Nephron (organoid): ENCODE measurements around the gene KAT2B.

Experiments used
- H3K27ac Mint-ChIP-seq, 3 experiments: 2 replicates each; pipeline ENCODE4 v1.8.0; 2020; ENCODE audit warnings: mixed read lengths in 3 of 3, mild to moderate bottlenecking in 2 of 3, moderate library complexity in 1 of 3
- H3K27me3 Mint-ChIP-seq: 2 replicates; pipeline ENCODE4 v1.8.0; 2021; ENCODE audit warnings: low read depth, mild to moderate bottlenecking, moderate library complexity, mixed read lengths
- H3K36me3 Mint-ChIP-seq: 2 replicates; pipeline ENCODE4 v1.8.0; 2020; ENCODE audit warnings: low read depth, mixed read lengths
- H3K4me1 Mint-ChIP-seq: 2 replicates; pipeline ENCODE4 v1.8.0; 2020; ENCODE audit warnings: mixed read lengths
- H3K4me3 Mint-ChIP-seq, 3 experiments: 2 replicates each; pipeline ENCODE4 v1.8.0; 2020; ENCODE audit warnings: mild to moderate bottlenecking in 3 of 3, mixed read lengths in 3 of 3, moderate library complexity in 2 of 3
- H3K9me3 Mint-ChIP-seq: 2 replicates; pipeline ENCODE4 v1.8.0; 2020; ENCODE audit warnings: mixed read lengths
- CTCF ChIP-seq, 3 experiments: fragments of 200-600 bp; sonication (generic); IDR thresholded peaks; one replicate each; pipeline ENCODE4 v1.5.0; 2021; ENCODE audit warnings: antibody characterized with exemption in 3 of 3; ENCODE audit not compliant: unreplicated experiment in 3 of 3

The KAT2B gene

DNA sequence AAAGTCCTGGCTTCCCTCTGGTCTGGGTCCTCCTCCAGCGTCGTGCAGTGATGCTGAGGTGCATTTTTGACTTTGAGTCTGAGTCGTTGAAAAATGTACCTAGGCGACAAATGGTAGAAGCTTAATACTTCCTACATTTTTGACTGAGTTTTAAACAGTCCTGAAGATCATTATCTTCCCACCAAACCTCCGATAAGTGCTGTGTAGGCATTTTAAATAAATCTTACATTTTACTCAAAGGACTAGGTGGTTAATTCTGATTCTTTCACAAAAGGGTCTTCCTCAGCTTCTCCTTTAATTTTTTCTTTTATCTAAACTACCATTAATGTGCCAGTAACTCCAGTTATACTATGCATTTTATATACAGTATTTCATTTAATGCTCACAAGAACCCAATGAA, 70.6 kb downstream of the KAT2B start:
- no peaks in the 10 kb centered on the region for H3K9me3 Mint-ChIP-seq
- H3K4me3 Mint-ChIP-seq = no peak overlapping the region
- H3K27me3 Mint-ChIP-seq = no peaks in the 10 kb centered on the region
- peaks cover 17% of the 10 kb centered on the region for H3K36me3 Mint-ChIP-seq
- TF ChIP-seq CTCF (IDR thresholded peaks at IDR 0.05; ENCODE audit: unreplicated experiment in 3 of 3) = no peak
- no peak overlapping the region for H3K27ac Mint-ChIP-seq
- H3K4me1 Mint-ChIP-seq = no peaks in the 10 kb centered on the region

DNA sequence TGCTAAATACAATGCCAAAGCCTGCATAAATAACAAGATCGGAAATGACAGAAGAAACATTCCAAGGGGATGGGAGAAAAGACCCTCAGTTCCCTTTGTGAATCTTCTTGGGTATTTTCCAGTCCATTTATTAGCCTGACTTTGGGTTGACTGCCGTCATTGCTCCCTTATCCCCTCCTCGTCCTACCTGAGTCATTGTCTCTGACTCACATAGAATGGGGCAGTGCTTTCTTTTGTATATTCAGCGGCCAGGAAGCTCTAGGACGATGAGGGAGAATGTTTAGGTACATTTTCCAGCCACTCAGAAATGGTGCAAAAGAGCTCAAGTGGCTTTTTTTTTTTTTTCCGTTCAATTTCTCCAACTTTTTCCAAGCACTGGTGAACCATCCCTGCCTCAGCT, 71.6 kb downstream of the KAT2B start:
- no peaks in the 10 kb centered on the region for H3K27me3 Mint-ChIP-seq
- H3K36me3 Mint-ChIP-seq = peaks cover 23% of the 10 kb centered on the region
- no peak overlapping the region for H3K4me3 Mint-ChIP-seq

GRCh38 chr3:20121088-20121487, 80.8 kb downstream of the KAT2B start:
- peaks cover 49% of the 10 kb centered on the region for H3K36me3 Mint-ChIP-seq
- no peaks in the 10 kb centered on the region for H3K9me3 Mint-ChIP-seq
- no peak overlapping the region for H3K27ac Mint-ChIP-seq
- no peaks in the 10 kb centered on the region for H3K4me1 Mint-ChIP-seq
- TF ChIP-seq CTCF (IDR thresholded peaks at IDR 0.05; ENCODE audit: unreplicated experiment in 3 of 3) = no peak
- no peaks in the 10 kb centered on the region for H3K27me3 Mint-ChIP-seq
- no peak overlapping the region for H3K4me3 Mint-ChIP-seq

More for the DNA sequence above, 71.6 kb downstream of the KAT2B start:
- Mint-ChIP-seq H3K4me1 (no peaks in the 10 kb centered on the region), H3K27ac (no peak overlapping the region), H3K9me3 (no peaks in the 10 kb centered on the region)
- no peak for TF ChIP-seq CTCF (IDR thresholded peaks at IDR 0.05; ENCODE audit: unreplicated experiment in 3 of 3)

GRCh38 chr3:20123131-20123652, 82.9 kb downstream of the KAT2B start:
- Mint-ChIP-seq H3K27me3 (no peaks in the 10 kb centered on the region), H3K4me1 (peaks cover 6% of the 10 kb centered on the region), H3K27ac (peak overlapping the region in 1 of 3 experiments; percentile 2), H3K36me3 (peaks cover 56% of the 10 kb centered on the region), H3K4me3 (no peak overlapping the region), H3K9me3 (no peaks in the 10 kb centered on the region)
- TF ChIP-seq CTCF (IDR thresholded peaks at IDR 0.05; ENCODE audit: unreplicated experiment in 3 of 3) = no peak

- Mint-ChIP-seq H3K27me3 (no peaks in the 10 kb centered on the region), H3K9me3 (no peaks in the 10 kb centered on the region), H3K36me3 (peaks cover 55% of the 10 kb centered on the region), H3K4me3 (no peak overlapping the region), H3K4me1 (peaks cover 15% of the 10 kb centered on the region), H3K27ac (no peak overlapping the region)
- TF ChIP-seq CTCF (IDR thresholded peaks at IDR 0.05; ENCODE audit: unreplicated experiment in 3 of 3) = no peak
Observed at GRCh38 chr3:20125289-20125688, 85.0 kb downstream of the KAT2B start.

DNA sequence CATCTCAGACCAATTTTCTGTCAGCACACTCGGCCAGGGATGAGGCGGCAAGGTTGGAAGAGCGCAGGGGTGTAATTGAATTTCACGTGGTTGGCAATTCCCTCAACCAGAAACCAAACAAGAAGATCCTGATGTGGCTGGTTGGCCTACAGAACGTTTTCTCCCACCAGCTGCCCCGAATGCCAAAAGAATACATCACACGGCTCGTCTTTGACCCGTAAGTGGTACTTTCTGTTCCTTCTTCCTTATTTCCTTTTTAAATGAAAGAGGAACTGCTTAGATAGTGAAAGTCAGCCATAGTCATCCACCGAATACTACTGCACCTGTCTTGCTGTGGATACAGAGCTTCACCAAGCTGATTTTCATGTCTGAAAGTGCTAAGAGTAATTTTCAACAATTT, 85.7 kb downstream of the KAT2B start:
- H3K27me3 Mint-ChIP-seq = no peaks in the 10 kb centered on the region
- H3K27ac Mint-ChIP-seq = no peak overlapping the region
- peaks cover 20% of the 10 kb centered on the region for H3K4me1 Mint-ChIP-seq
- no peak overlapping the region for H3K4me3 Mint-ChIP-seq
- no peaks in the 10 kb centered on the region for H3K9me3 Mint-ChIP-seq
- no peak for TF ChIP-seq CTCF (IDR thresholded peaks at IDR 0.05; ENCODE audit: unreplicated experiment in 3 of 3)
- peaks cover 54% of the 10 kb centered on the region for H3K36me3 Mint-ChIP-seq
